ENCODE measurements around the gene ZFP36L2.

GRCh38 chr2:43240766-43241150 lies 14.4 kb upstream of the ZFP36L2 start:
- TF ChIP-seq FOXM1 (IDR thresholded peaks at IDR 0.05; ENCODE audit: borderline replicate concordance) (no peak), CTBP1 (IDR thresholded peaks at IDR 0.05; ENCODE audit: borderline replicate concordance) (no peak), TARDBP (IDR thresholded peaks at IDR 0.05) (no peak), LEF1 (IDR thresholded peaks at IDR 0.05; ENCODE audit: borderline replicate concordance) (no peak), ZNF384 (IDR thresholded peaks at IDR 0.05) (no peak), SUZ12 (IDR thresholded peaks at IDR 0.05) (no peak)
